Suprapubic skin (tissue), 4 donors: ENCODE results near the gene MED27.

Source experiments
- EP300 ChIP-seq: sonication (generic); formaldehyde crosslinking; IDR thresholded peaks from one replicate; pipeline ENCODE4 v1.6.1; 2017; ENCODE audit warnings: antibody characterized with exemption
- POLR2A ChIP-seq, 2 donors: fragments of 450-650 bp; IDR thresholded peaks; one replicate each; pipeline ENCODE4 v1.6.1; 2017; ENCODE audit warnings: antibody characterized with exemption in 2 of 2, mild to moderate bottlenecking in 2 of 2, moderate library complexity in 2 of 2
- POLR2AphosphoS5 ChIP-seq, 3 donors: sonication (generic); formaldehyde crosslinking; IDR thresholded peaks; one replicate each; pipeline ENCODE4 v1.6.1; 2017; ENCODE audit warnings: antibody characterized with exemption in 3 of 3
- TF ChIP-seq, protein P1 (sequence below), 2 donors: fragments of 200-600 bp in 1 of 2; fragments of 450-650 bp in 1 of 2; sonication (generic) in 1 of 2; IDR thresholded peaks; one replicate each; pipeline ENCODE4 v1.5.1; 2016 to 2019; ENCODE audit warnings: antibody characterized with exemption in 2 of 2, mild to moderate bottlenecking in 1 of 2, moderate library complexity in 1 of 2

DNA sequence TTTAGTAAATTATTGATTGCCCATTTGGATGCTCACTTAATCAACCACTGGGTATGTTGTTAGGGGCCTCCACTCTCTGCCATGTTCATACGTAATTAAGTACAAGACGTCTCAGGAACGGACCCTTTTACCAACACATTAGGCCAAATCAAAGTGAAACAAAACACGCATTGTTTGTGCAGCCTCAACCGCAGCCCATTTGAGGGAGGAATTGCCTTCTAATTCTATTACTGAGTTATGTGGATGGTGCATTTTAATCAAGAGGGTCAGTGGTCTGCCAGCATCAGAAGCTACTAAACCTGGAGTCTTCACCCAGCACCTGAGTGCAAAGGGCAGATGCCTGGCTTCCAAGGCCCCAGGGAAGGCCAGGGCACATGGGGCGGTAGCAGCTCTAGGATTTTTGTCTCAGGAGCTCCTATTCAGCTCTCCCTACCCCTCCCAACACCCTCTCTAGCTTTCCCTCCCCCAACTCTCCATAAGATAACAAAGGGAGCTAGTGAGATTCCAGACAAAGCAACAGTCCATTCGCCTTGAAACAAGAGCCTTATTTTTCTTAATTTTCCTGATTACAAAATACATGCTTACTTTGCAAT, 7.9 kb upstream of the MED27 start:
- TF ChIP-seq POLR2AphosphoS5 (IDR thresholded peaks at IDR 0.05) (no peak), EP300 (no peak), POLR2A (IDR thresholded peaks at IDR 0.05) (no peak)
- TF ChIP-seq, protein P1, sequence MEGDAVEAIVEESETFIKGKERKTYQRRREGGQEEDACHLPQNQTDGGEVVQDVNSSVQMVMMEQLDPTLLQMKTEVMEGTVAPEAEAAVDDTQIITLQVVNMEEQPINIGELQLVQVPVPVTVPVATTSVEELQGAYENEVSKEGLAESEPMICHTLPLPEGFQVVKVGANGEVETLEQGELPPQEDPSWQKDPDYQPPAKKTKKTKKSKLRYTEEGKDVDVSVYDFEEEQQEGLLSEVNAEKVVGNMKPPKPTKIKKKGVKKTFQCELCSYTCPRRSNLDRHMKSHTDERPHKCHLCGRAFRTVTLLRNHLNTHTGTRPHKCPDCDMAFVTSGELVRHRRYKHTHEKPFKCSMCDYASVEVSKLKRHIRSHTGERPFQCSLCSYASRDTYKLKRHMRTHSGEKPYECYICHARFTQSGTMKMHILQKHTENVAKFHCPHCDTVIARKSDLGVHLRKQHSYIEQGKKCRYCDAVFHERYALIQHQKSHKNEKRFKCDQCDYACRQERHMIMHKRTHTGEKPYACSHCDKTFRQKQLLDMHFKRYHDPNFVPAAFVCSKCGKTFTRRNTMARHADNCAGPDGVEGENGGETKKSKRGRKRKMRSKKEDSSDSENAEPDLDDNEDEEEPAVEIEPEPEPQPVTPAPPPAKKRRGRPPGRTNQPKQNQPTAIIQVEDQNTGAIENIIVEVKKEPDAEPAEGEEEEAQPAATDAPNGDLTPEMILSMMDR (IDR thresholded peaks at IDR 0.05) = no peak
